ENCODE measurements around the gene AGPS.

The AGPS gene

DNA sequence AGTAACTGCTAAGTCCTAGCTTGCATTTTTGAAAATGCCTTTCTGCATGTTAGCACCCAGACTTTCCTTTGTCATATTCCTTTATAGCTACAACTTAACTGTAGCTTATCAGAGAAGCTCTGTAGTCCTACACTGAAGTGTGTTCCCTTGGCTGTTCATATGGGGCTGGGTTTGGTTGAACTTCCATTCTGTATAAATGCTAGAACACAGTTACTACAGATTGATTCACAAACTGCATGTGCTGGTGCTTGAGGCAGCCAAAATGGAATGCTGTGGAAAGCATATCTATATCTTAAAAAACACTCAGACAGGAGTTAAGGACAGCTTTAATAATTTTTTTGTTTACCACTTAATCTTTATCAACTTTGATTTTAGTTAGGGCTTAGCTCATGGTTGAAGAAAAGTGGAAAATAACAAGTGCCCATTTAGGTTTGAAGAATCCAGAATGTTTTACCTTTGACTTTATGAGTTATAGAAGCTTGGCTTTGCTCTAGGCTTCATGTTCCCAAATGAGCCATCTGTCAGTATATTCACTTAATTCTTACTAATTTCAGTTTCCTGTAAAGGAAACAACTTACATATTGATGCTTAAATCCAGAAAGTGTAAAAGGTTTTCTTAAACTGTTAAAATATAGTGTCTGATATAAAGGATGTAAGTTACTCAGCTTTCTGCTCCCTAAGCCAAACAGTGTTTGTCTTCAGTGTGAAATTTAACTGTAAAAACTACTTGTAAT, 148.9 kb downstream of the AGPS start:
- TF ChIP-seq, protein P1, sequence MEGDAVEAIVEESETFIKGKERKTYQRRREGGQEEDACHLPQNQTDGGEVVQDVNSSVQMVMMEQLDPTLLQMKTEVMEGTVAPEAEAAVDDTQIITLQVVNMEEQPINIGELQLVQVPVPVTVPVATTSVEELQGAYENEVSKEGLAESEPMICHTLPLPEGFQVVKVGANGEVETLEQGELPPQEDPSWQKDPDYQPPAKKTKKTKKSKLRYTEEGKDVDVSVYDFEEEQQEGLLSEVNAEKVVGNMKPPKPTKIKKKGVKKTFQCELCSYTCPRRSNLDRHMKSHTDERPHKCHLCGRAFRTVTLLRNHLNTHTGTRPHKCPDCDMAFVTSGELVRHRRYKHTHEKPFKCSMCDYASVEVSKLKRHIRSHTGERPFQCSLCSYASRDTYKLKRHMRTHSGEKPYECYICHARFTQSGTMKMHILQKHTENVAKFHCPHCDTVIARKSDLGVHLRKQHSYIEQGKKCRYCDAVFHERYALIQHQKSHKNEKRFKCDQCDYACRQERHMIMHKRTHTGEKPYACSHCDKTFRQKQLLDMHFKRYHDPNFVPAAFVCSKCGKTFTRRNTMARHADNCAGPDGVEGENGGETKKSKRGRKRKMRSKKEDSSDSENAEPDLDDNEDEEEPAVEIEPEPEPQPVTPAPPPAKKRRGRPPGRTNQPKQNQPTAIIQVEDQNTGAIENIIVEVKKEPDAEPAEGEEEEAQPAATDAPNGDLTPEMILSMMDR (IDR thresholded peaks at IDR 0.05; ENCODE audit: low read depth, low read length, missing control alignments): no peak
- no peak for DNase-seq (ENCODE audit: extremely low read depth, low read depth)
- no peak overlapping the region for H3K4me3 ChIP-seq (replicated peaks; ENCODE audit: low read depth, low read length)

DNA sequence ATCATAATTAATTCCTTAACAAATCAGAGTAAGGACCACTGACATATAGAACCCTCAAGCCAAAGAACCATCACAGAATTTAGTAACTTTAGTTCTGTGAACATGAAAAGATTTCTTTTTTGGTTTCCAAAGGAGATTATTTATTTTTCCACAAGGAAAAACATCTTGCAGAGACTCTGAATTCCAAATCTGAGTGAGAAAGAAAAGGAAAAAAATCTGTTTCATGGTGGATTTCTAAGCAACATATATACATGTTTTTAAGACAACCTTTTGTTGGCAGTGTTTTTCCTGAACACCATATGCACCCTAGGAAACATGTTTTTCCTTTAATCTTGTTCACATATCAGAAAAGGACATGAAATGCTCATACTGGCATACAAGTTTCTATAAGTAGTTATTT, 149.8 kb downstream of the AGPS start:
- TF ChIP-seq, protein P1 (IDR thresholded peaks at IDR 0.05; ENCODE audit: low read depth, low read length, missing control alignments): no peak
- no peak overlapping the region for H3K4me3 ChIP-seq (replicated peaks; ENCODE audit: low read depth, low read length)
- no peak for DNase-seq (ENCODE audit: extremely low read depth, low read depth)

DNA sequence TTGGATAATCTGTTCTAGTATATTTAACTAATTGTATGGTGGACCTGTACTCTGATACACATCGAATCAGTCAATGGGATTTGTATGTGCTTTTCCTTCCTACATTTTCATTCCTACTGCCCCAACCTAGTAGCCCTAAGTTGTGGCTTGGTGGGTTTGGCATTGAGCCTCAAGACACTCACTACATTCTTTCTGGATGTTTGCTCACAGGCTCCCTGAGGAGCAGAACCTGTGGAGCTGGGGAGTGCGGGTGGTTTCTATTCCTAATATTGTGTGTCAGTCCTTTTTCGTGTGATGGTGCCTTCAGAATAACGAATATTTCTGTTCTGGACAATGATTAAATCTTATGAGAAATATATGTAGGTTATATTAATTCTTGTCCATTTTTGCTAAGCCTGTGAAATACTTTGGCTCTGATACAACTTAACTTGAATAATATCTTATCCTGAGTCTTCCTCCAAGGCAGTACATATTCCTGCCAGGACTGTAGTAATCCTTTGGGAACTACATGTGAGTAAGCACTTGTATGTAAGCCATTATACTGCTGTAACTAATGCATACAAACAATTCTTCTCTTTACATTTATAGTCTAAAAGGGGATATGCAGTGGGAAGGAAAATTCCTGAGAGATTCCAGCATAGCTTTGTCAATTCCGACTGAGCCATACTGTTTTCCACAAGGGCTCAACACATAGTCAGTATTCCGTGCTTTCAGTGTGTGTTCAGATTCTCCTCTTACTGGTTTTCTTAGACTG, 150.6 kb downstream of the AGPS start:
- no peak for DNase-seq (ENCODE audit: extremely low read depth, low read depth)
- H3K4me3 ChIP-seq (replicated peaks; ENCODE audit: low read depth, low read length): no peak overlapping the region
- TF ChIP-seq, protein P1 (IDR thresholded peaks at IDR 0.05; ENCODE audit: low read depth, low read length, missing control alignments): no peak

DNA sequence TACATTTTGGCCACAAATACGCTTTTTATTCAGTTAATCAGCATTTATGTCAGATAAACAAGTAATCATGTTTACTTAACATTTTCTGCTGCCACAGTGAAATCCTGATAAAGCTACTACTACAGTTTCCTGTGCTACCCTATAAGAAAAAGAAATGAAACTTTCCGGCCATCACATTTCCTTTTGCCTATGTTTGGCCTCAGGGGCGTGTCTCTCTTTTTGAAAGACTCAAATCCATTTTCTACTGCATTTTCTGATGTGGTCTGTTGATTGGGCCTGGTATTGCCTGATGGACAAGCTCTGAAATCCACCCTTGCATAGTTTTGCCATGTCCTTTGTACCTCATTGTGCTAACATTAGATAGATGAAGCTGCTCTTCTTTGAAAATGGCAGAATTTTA, 152.6 kb downstream of the AGPS start:
- no peak for DNase-seq (ENCODE audit: extremely low read depth, low read depth)
- no peak overlapping the region for H3K4me3 ChIP-seq (replicated peaks; ENCODE audit: low read depth, low read length)
- TF ChIP-seq, protein P1 (IDR thresholded peaks at IDR 0.05; ENCODE audit: low read depth, low read length, missing control alignments): no peak

DNA sequence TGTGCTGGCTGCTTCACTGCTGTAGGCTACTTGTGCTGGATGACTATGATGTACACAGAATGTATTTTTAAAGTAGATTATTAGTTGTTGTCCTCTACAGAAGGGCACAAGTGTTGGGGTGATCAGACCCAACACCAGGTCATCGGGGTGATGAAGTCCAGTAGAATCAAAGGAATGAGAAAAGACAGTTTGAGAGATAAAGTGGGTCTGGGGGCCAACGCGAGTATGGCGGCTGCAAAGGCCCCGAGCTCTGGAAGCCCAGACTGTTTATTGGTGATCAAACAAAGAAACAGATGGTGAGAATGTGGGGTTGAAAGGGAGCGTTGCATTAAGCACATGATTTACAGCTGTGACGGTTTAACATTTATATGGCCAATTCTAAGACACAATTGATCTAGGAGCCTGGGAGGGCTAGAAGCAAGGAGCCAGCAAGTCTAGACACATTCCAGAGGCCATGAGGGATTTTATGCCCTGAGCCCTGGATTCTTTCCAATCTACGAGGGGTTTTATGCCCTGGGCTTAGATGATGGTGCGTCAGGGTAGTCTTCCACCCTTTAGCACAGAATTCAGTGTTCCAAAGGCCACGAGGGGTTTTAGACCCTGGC, 153.5 kb downstream of the AGPS start:
- no peak overlapping the region for H3K4me3 ChIP-seq (replicated peaks; ENCODE audit: low read depth, low read length)
- DNase-seq (ENCODE audit: extremely low read depth, low read depth): no peak
- TF ChIP-seq, protein P1 (IDR thresholded peaks at IDR 0.05; ENCODE audit: low read depth, low read length, missing control alignments): no peak

DNA sequence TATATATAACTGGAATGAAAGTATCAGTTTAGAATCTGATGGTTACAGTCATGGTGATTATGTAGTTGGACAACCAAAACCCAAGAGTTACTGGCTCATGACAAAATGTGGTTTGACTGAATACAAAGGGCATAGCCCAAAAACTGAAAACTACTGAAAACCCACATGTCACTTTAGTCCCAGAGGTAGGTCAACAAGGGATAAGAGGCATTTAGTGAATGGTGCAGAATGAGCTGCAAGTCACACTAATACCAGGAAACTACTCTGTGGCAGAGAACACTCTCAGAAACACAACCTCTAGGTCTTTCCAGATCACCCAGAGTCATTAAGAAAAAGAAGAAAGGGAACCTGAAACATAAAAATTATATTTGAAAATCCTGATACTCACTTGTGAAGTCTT, 154.5 kb downstream of the AGPS start:
- DNase-seq (ENCODE audit: extremely low read depth, low read depth): no peak
- TF ChIP-seq, protein P1 (IDR thresholded peaks at IDR 0.05; ENCODE audit: low read depth, low read length, missing control alignments): no peak

More for the DNA sequence above, 154.5 kb downstream of the AGPS start:
- H3K4me3 ChIP-seq (replicated peaks; ENCODE audit: low read depth, low read length): no peak overlapping the region
